Measurements from ENCODE around the gene MAP3K6. TPM values are rescaled to one million over a fixed set of nuclear protein-coding genes. Genes with fewer than 3 reads are reported as not detected.

The MAP3K6 gene
- total and polyA plus RNA-seq, 2 of the 13 experiments (the other 11 are each of a cell fraction or from before 2014, with no cell fraction given): 2.7 to 3.2 TPM

DNA sequence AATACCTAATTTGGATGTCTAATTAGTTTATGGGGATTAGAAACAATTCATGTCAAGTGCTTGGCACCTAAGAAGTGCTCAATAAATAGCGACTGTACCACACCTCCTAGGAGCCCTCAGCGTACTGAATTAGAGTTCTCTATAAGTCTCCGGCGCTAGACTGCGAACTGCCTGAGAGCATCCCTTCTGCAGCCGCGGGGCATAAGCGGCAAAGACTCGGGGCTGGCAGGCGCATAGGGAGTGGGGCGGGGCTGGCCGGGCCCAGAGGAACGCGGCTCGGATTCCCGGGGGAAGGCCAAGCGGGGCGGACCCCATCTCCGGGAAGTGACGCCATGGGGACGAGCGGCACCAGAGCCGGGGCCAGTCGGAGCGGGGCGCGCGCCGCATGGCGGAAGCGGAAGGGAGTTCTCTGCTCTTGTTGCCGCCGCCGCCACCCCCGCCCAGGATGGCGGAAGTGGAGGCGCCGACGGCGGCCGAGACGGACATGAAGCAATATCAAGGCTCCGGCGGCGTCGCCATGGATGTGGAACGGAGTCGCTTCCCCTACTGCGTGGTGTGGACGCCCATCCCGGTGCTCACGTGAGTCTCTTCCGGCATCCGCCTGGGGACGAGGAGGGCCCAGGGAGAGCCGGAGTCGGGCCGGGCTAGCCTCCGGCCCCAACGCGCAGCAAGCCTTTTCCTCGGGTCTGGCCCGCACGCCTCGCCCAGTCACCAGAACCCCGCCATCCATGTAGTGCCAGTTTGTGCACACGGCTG lies 44.8 kb downstream of the MAP3K6 start, which contains the start of gene TMEM222 (continued):
- TF ChIP-seq, protein P1, sequence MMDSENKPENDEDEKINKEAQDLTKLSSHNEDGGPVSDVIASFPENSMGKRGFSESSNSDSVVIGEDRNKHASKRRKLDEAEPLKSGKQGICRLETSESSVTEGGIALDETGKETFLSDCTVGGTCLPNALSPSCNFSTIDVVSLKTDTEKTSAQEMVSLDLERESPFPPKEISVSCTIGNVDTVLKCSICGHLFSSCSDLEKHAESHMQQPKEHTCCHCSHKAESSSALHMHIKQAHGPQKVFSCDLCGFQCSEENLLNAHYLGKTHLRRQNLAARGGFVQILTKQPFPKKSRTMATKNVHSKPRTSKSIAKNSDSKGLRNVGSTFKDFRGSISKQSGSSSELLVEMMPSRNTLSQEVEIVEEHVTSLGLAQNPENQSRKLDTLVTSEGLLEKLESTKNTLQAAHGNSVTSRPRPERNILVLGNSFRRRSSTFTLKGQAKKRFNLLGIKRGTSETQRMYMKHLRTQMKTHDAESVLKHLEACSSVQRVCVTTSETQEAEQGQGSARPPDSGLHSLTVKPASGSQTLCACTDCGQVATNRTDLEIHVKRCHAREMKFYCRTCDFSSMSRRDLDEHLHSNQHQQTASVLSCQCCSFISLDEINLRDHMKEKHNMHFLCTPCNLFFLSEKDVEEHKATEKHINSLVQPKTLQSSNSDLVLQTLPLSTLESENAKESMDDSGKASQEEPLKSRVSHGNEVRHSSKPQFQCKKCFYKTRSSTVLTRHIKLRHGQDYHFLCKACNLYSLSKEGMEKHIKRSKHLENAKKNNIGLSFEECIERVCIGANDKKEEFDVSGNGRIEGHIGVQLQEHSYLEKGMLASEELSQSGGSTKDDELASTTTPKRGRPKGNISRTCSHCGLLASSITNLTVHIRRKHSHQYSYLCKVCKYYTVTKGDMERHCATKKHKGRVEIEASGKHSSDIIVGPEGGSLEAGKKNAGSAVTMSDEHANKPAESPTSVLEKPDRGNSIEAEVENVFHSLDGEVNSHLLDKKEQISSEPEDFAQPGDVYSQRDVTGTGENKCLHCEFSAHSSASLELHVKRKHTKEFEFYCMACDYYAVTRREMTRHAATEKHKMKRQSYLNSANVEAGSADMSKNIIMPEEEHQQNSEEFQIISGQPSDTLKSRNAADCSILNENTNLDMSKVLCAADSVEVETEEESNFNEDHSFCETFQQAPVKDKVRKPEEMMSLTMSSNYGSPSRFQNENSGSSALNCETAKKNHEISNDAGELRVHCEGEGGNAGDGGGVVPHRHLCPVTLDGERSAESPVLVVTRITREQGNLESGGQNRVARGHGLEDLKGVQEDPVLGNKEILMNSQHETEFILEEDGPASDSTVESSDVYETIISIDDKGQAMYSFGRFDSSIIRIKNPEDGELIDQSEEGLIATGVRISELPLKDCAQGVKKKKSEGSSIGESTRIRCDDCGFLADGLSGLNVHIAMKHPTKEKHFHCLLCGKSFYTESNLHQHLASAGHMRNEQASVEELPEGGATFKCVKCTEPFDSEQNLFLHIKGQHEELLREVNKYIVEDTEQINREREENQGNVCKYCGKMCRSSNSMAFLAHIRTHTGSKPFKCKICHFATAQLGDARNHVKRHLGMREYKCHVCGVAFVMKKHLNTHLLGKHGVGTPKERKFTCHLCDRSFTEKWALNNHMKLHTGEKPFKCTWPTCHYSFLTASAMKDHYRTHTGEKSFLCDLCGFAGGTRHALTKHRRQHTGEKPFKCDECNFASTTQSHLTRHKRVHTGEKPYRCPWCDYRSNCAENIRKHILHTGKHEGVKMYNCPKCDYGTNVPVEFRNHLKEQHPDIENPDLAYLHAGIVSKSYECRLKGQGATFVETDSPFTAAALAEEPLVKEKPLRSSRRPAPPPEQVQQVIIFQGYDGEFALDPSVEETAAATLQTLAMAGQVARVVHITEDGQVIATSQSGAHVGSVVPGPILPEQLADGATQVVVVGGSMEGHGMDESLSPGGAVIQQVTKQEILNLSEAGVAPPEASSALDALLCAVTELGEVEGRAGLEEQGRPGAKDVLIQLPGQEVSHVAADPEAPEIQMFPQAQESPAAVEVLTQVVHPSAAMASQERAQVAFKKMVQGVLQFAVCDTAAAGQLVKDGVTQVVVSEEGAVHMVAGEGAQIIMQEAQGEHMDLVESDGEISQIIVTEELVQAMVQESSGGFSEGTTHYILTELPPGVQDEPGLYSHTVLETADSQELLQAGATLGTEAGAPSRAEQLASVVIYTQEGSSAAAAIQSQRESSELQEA (CRISPR knock-in tag; IDR thresholded peaks at IDR 0.05; ENCODE audit: not compliant biosample characterization): no peak
- TF ChIP-seq, protein P2, sequence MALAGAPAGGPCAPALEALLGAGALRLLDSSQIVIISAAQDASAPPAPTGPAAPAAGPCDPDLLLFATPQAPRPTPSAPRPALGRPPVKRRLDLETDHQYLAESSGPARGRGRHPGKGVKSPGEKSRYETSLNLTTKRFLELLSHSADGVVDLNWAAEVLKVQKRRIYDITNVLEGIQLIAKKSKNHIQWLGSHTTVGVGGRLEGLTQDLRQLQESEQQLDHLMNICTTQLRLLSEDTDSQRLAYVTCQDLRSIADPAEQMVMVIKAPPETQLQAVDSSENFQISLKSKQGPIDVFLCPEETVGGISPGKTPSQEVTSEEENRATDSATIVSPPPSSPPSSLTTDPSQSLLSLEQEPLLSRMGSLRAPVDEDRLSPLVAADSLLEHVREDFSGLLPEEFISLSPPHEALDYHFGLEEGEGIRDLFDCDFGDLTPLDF (CRISPR knock-in tag; IDR thresholded peaks at IDR 0.05): peak; percentile 93
- TF ChIP-seq SMAD3 (CRISPR knock-in tag; IDR thresholded peaks at IDR 0.05): peak; percentile 81; the same call in 1 of the 2 replicates
- peak; percentile 55 for TF ChIP-seq TBL1XR1 (IDR thresholded peaks at IDR 0.05; ENCODE audit: borderline replicate concordance, low read length, partially characterized antibody)
- TF ChIP-seq ZNF552 (CRISPR knock-in tag; IDR thresholded peaks at IDR 0.05; ENCODE audit: borderline replicate concordance): no peak; the same call in 1 of the 2 replicates
- TF ChIP-seq, protein P3, sequence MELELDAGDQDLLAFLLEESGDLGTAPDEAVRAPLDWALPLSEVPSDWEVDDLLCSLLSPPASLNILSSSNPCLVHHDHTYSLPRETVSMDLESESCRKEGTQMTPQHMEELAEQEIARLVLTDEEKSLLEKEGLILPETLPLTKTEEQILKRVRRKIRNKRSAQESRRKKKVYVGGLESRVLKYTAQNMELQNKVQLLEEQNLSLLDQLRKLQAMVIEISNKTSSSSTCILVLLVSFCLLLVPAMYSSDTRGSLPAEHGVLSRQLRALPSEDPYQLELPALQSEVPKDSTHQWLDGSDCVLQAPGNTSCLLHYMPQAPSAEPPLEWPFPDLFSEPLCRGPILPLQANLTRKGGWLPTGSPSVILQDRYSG (CRISPR knock-in tag; IDR thresholded peaks at IDR 0.05): peak; percentile 75; the same call in 1 of the 2 replicates
- TF ChIP-seq ZMYM4 (CRISPR knock-in tag; IDR thresholded peaks at IDR 0.05): peak; percentile 97
- TF ChIP-seq, protein P4, sequence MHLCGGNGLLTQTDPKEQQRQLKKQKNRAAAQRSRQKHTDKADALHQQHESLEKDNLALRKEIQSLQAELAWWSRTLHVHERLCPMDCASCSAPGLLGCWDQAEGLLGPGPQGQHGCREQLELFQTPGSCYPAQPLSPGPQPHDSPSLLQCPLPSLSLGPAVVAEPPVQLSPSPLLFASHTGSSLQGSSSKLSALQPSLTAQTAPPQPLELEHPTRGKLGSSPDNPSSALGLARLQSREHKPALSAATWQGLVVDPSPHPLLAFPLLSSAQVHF (CRISPR knock-in tag; IDR thresholded peaks at IDR 0.05): 0 out of 2 replicates have a peak, but pooled peaks have one; percentile 55
- TF ChIP-seq, protein P5, sequence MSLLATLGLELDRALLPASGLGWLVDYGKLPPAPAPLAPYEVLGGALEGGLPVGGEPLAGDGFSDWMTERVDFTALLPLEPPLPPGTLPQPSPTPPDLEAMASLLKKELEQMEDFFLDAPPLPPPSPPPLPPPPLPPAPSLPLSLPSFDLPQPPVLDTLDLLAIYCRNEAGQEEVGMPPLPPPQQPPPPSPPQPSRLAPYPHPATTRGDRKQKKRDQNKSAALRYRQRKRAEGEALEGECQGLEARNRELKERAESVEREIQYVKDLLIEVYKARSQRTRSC (CRISPR knock-in tag; IDR thresholded peaks at IDR 0.05; ENCODE audit: low read depth): no peak
- TF ChIP-seq ZNF251 (CRISPR knock-in tag; IDR thresholded peaks at IDR 0.05): no peak
- peak; percentile 83; the same call in 1 of the 2 replicates for TF ChIP-seq BRD4 (CRISPR knock-in tag; IDR thresholded peaks at IDR 0.05)
- TF ChIP-seq ZNF335 (CRISPR knock-in tag; IDR thresholded peaks at IDR 0.05): peak; percentile 85
- peak; percentile 84 for TF ChIP-seq DR1 (CRISPR knock-in tag; IDR thresholded peaks at IDR 0.05)
- peak; percentile 80 for TF ChIP-seq TGIF2 (CRISPR knock-in tag; IDR thresholded peaks at IDR 0.05)
- TF ChIP-seq GATAD1 (CRISPR knock-in tag; IDR thresholded peaks at IDR 0.05): peak; percentile 98
- TF ChIP-seq HDAC1 (CRISPR knock-in tag; IDR thresholded peaks at IDR 0.05): peak; percentile 96
